IPS DF 4.7 (cell line): ENCODE data around the gene VEGFA.

Experiments used
- DNase-seq: peaks from one replicate; pipeline ENCODE4 v3.0.0-alpha.2; 2013; ENCODE audit warnings: low spot score; ENCODE audit errors: extremely low read depth

Gene VEGFA

GRCh38 chr6:43738877-43739641 lies 31.0 kb upstream of the VEGFA start:
- DNase-seq, result no peak

GRCh38 chr6:43739642-43740091 lies 30.3 kb upstream of the VEGFA start:
- DNase-seq, result no peak

- no peak for DNase-seq
Measured at GRCh38 chr6:43740321-43740960, 29.6 kb upstream of the VEGFA start.

- no peak for DNase-seq
Measured at GRCh38 chr6:43740961-43741764, 28.8 kb upstream of the VEGFA start.

- no peak for DNase-seq
Measured at GRCh38 chr6:43741829-43742228, 28.2 kb upstream of the VEGFA start.

GRCh38 chr6:43742285-43742684 lies 27.7 kb upstream of the VEGFA start:
- no peak for DNase-seq

- no peak for DNase-seq
Measured at GRCh38 chr6:43742931-43743632, 26.9 kb upstream of the VEGFA start.

GRCh38 chr6:43743682-43744381 lies 26.2 kb upstream of the VEGFA start:
- no peak for DNase-seq

- DNase-seq, result no peak
Measured at GRCh38 chr6:43744491-43744890, 25.5 kb upstream of the VEGFA start.

GRCh38 chr6:43744931-43745727 lies 24.9 kb upstream of the VEGFA start:
- no peak for DNase-seq

- DNase-seq, result no peak
Measured at GRCh38 chr6:43746071-43746470, 23.9 kb upstream of the VEGFA start.

- no peak for DNase-seq
Measured at GRCh38 chr6:43746613-43747102, 23.4 kb upstream of the VEGFA start.

- no peak for DNase-seq
Measured at GRCh38 chr6:43747784-43748183, 22.2 kb upstream of the VEGFA start.

- no peak for DNase-seq
Measured at GRCh38 chr6:43748765-43749164, 21.2 kb upstream of the VEGFA start.

GRCh38 chr6:43749461-43749860 lies 20.6 kb upstream of the VEGFA start:
- DNase-seq, result no peak

GRCh38 chr6:43750622-43751021 lies 19.4 kb upstream of the VEGFA start:
- DNase-seq, result no peak

- no peak for DNase-seq
Measured at GRCh38 chr6:43753570-43754183, 16.3 kb upstream of the VEGFA start.

GRCh38 chr6:43757966-43758616 lies 11.9 kb upstream of the VEGFA start:
- DNase-seq, result no peak

- DNase-seq, result no peak
Measured at GRCh38 chr6:43758617-43759050, 11.4 kb upstream of the VEGFA start.
